Fibroblast of the aortic adventitia (primary cell): ENCODE data around the gene DUSP15. TPM values are rescaled to one million over a fixed set of nuclear protein-coding genes. Genes with fewer than 3 reads are reported as not detected.

Experiments
- DNase-seq: peaks from one replicate; pipeline ENCODE4 v3.0.0-alpha.2; 2010; ENCODE audit warnings: low read depth
- H3K4me3 ChIP-seq: 2 replicates; pipeline ENCODE4 v1.5.1; 2011; ENCODE audit warnings: low read depth, mild to moderate bottlenecking, control low read depth, low read length, moderate library complexity
- total RNA-seq: library from RNA; depleted of rRNA; stranded (reverse); fragments of >200 nt; gene quantifications from 2 replicates; pipeline ENCODE4 v1.2.3, GENCODE V29; 2012; ENCODE audit warnings: low replicate concordance
- TF ChIP-seq, protein P1 (sequence below): IDR thresholded peaks from 2 replicates; pipeline ENCODE4 v1.5.1; 2011; ENCODE audit warnings: mild to moderate bottlenecking, low read length, control low read depth, inconsistent platforms; ENCODE audit not compliant: insufficient read depth

DUSP15 gene
- total RNA-seq, 1 donor = 9.9 TPM

- no peak overlapping the region for H3K4me3 ChIP-seq
- DNase-seq = no peak
- TF ChIP-seq, protein P1, sequence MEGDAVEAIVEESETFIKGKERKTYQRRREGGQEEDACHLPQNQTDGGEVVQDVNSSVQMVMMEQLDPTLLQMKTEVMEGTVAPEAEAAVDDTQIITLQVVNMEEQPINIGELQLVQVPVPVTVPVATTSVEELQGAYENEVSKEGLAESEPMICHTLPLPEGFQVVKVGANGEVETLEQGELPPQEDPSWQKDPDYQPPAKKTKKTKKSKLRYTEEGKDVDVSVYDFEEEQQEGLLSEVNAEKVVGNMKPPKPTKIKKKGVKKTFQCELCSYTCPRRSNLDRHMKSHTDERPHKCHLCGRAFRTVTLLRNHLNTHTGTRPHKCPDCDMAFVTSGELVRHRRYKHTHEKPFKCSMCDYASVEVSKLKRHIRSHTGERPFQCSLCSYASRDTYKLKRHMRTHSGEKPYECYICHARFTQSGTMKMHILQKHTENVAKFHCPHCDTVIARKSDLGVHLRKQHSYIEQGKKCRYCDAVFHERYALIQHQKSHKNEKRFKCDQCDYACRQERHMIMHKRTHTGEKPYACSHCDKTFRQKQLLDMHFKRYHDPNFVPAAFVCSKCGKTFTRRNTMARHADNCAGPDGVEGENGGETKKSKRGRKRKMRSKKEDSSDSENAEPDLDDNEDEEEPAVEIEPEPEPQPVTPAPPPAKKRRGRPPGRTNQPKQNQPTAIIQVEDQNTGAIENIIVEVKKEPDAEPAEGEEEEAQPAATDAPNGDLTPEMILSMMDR = no peak
Measured at GRCh38 chr20:31875671-31876070, 5.3 kb upstream of the DUSP15 start.

DNA sequence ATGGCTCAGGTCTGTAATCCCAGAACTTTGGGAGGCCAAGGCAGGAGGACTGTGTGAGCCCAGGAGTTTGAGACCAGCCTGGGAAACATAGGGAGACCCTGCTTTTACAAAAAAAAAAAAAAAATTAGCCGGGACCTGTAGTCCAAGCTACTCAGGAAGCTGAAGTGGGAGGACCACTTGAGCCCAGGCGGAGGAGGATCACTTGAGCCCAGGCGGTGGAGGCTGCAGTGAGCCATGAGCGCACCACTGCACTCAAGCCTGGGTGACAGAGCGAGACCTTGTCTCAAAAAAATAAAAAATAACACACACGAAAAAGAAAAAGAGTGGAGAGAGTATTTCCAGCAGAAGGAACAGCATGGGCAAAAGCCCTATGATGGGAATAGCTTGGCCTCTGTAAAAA is 2.1 kb upstream of the DUSP15 start:
- H3K4me3 ChIP-seq = no peak overlapping the region
- TF ChIP-seq, protein P1 = no peak
- DNase-seq = no peak

DNA sequence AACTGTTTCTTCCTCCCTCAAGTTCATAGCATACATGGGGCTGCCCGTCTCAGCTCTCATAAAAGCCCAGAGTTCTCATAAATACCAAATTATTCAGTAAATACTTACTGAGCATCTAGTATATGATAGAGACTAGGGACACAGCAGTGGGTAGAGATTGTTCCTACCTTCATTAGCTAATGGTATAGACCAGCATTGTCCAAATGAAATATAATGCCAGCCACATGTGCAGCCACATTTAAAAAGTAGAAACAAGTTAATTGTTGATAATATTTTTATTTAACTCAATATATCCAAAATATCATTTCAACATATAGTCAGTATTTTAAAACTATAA is 1.3 kb upstream of the DUSP15 start:
- TF ChIP-seq, protein P1 = no peak
- DNase-seq = no peak
- H3K4me3 ChIP-seq = no peak overlapping the region

DNA sequence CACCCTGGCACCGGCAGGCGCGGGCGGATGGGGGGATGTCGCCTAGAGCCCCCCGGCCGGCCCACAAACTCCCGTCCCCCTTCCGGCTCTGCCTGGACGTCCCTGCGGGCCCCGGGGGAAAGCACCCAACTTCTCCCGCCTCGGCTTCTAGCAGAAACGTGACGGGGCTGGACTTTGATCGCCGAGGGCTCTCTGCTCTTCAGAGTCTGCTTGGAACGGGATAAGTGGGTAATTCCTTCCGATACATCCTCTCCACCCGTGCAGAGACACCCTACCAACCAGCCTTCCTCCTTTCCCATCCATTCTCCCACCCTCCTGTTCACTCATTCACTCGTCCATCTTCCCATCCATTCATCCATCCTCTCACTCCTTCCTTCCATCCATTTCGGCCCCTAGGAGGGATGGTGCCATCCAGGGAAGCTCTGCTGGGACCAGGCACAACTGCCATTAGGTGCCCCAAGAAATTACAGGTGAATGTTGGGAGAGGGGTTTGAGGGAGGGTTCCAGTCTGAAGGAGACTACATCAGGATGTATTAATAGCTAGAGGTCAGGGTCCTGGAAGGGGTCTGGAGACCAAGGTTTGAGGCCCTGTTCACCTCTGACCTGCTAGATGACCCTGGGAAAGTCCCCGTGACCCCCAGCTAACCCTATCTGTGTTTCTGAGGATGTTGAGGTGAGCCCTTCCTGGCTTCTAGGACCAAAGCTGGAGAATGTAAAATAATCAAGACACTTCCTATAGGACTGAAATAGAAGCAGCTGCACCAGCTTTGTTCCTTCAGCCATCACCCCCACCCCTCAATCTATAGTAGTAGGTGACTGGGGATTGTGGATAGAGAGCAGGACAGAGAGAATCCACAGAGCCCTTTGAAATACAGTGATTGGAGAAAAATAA is 645 bp upstream of the DUSP15 start:
- peak overlapping the region; percentile 5 for H3K4me3 ChIP-seq

DNA sequence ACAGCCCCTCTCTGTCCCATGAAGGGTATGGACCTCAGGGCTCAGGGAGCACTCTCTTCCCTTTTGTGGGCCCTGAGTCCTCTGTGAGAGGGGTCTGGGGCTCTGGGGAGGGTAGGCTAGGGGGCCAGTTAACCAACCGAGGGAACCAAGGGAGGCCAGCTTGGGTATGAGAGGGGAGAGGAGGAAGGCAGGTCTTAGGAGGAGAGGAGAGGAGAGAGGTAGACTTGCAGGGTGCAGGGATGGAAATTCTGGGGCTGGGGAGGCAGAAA is 720 bp downstream of the DUSP15 start:
- no peak for DNase-seq
- peak overlapping the region; percentile 52 for H3K4me3 ChIP-seq
- TF ChIP-seq, protein P1 = no peak

More for the DNA sequence above, 645 bp upstream of the DUSP15 start:
- no peak for DNase-seq
- TF ChIP-seq, protein P1 = no peak

GRCh38 chr20:31868853-31869672 is 1.3 kb downstream of the DUSP15 start:
- H3K4me3 ChIP-seq = no peak overlapping the region
- no peak for DNase-seq
- TF ChIP-seq, protein P1 = no peak
